PFSK-1 (cell line): ENCODE results near the gene CIITA.

ENCODE experiments used
- POLR2AphosphoS5 ChIP-seq: IDR thresholded peaks from 2 replicates; pipeline ENCODE4 v1.6.1; 2012; ENCODE audit warnings: low read depth, mild to moderate bottlenecking, control low read depth, low read length, moderate library complexity
- SIN3A ChIP-seq: IDR thresholded peaks from 2 replicates; pipeline ENCODE4 v1.6.1; 2012; ENCODE audit warnings: mild to moderate bottlenecking, low read length, moderate library complexity, borderline replicate concordance; ENCODE audit not compliant: insufficient read depth

- no peak for TF ChIP-seq SIN3A
- no peak for TF ChIP-seq POLR2AphosphoS5
Observed at GRCh38 chr16:10945065-10945787, 68.2 kb downstream of the CIITA start.
